ENCODE data around the gene CPT1B. TPM values are rescaled to one million over a fixed set of nuclear protein-coding genes. Genes with fewer than 3 reads are reported as not detected.

CPT1B gene
- total and polyA plus RNA-seq, 2 of the 8 experiments (the other 6 are each of a cell fraction or from before 2014, with no cell fraction given), result 34.2 to 36.2 TPM

GRCh38 chr22:50607659-50608020, 29.4 kb upstream of the CPT1B start (continued):
- TF ChIP-seq POU5F1 (IDR thresholded peaks at IDR 0.05; ENCODE audit: low read depth, low read length) (no peak), ATF3 (IDR thresholded peaks at IDR 0.05; ENCODE audit: insufficient read depth, low read depth, low read length) (no peak), SIN3A (conservative IDR thresholded peaks at IDR 0.05 in 1 of 2, IDR thresholded peaks at IDR 0.05 in 1 of 2; ENCODE audit: low read depth in 1 of 2, low read length in 2 of 2) (no peak), GTF2F1 (IDR thresholded peaks at IDR 0.05; ENCODE audit: borderline replicate concordance, low read depth, low read length) (no peak)
